GM12872 (cell line): ENCODE results near the gene TNFAIP2.

Experiments
- CTCF ChIP-seq: IDR thresholded peaks from 3 replicates; pipeline ENCODE4 v1.5.1; 2011; ENCODE audit warnings: low read depth, mild to moderate bottlenecking, low read length, moderate library complexity; ENCODE audit not compliant: insufficient read depth

TNFAIP2 gene

GRCh38 chr14:103160321-103161053, 37.2 kb downstream of the TNFAIP2 start:
- no peak for TF ChIP-seq CTCF

- TF ChIP-seq CTCF = no peak
Observed at GRCh38 chr14:103161054-103161397, 37.8 kb downstream of the TNFAIP2 start.

- no peak for TF ChIP-seq CTCF
Observed at GRCh38 chr14:103163199-103163598, 39.9 kb downstream of the TNFAIP2 start.

- TF ChIP-seq CTCF = no peak
Observed at GRCh38 chr14:103164006-103164405, 40.7 kb downstream of the TNFAIP2 start.

- TF ChIP-seq CTCF = no peak
Observed at GRCh38 chr14:103164779-103165178, 41.5 kb downstream of the TNFAIP2 start.

GRCh38 chr14:103165323-103165722, 42.1 kb downstream of the TNFAIP2 start:
- TF ChIP-seq CTCF = no peak

GRCh38 chr14:103169954-103170353, 46.7 kb downstream of the TNFAIP2 start:
- TF ChIP-seq CTCF = no peak
